Mononuclear cell (primary cell): ENCODE data around the gene ASB3. TPM values are rescaled to one million over a fixed set of nuclear protein-coding genes. Genes with fewer than 3 reads are reported as not detected.
"Not testable (repeated sequence)": the region's sequence is repeated elsewhere in the genome, so short reads cannot be mapped to it uniquely, and the experiment has no call there.

ENCODE experiments used
- H3K27me3 ChIP-seq: 2 replicates; pipeline ENCODE4 v1.6.0; 2011; ENCODE audit warnings: low read length, control low read depth; ENCODE audit not compliant: insufficient read depth
- H3K4me1 ChIP-seq: 2 replicates; pipeline ENCODE4 v1.5.1; 2011; ENCODE audit warnings: mild to moderate bottlenecking, low read length, control low read depth; ENCODE audit not compliant: insufficient read depth
- H3K4me3 ChIP-seq: 2 replicates; pipeline ENCODE4 v1.5.1; 2011; ENCODE audit warnings: mild to moderate bottlenecking, low read length, moderate library complexity
- H3K9me3 ChIP-seq: 2 replicates; pipeline ENCODE4 v1.5.1; 2011; ENCODE audit warnings: low read depth, mild to moderate bottlenecking, control low read depth, low read length
- total RNA-seq: library from RNA; depleted of rRNA; stranded (reverse); fragments of >200 nt; gene quantifications from one replicate; pipeline ENCODE4 v1.2.3, GENCODE V29; 2012

ASB3 gene
- total RNA-seq, 1 donor = 33.7 TPM

DNA sequence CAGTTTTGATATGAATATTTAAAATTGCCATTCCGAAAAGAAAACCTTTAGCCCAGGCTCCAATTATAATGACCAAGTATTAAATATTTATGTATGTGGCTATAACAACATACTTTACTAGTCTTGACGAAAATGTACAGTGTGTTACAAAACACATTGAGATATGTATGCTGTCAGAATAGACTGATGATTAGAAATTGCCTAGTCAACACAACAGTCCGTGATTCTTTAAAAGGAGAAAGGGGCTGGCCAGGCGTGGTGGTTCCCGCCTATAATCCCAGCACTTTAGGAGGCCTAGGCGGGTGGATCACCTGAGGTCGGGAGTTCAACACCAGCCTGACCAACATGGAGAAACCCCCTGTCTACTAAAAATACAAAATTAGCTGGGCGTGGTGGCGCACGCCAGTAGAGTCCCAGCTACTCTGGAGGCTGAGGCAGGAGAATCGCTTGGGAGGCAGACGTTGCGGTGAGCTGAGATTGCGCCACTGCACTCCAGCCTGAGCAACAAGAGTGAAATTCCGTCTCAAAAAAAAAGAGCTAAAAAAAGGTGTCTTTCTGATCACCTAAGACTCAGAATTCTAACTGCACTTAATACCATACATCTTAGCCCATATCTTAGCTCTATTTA is 17.3 kb downstream of the ASB3 start:
- Histone ChIP-seq H3K4me3 (no peak overlapping the region), H3K9me3 (no peaks in the 10 kb centered on the region), H3K4me1 (peaks cover 13% of the 10 kb centered on the region), H3K27me3 (no peaks in the 10 kb centered on the region)

DNA sequence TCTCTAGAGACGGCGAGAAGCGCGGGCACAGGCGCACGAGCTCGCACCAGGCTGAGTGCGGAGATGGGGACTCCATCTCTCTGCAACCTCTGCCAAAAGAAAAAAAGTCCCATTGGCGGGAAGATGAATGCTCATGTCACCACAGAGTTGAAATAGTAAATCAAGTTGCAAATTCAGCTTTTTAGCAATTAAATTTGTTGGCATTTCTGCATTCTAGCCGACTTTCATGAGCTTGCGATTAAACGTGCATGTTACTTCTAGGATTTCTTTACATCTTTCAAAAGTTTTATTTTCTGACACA is 18.6 kb downstream of the ASB3 start:
- H3K4me3 ChIP-seq = peak overlapping the region; percentile 60
- H3K27me3 ChIP-seq = no peaks in the 10 kb centered on the region
- no peaks in the 10 kb centered on the region for H3K9me3 ChIP-seq
- peaks cover 13% of the 10 kb centered on the region for H3K4me1 ChIP-seq

DNA sequence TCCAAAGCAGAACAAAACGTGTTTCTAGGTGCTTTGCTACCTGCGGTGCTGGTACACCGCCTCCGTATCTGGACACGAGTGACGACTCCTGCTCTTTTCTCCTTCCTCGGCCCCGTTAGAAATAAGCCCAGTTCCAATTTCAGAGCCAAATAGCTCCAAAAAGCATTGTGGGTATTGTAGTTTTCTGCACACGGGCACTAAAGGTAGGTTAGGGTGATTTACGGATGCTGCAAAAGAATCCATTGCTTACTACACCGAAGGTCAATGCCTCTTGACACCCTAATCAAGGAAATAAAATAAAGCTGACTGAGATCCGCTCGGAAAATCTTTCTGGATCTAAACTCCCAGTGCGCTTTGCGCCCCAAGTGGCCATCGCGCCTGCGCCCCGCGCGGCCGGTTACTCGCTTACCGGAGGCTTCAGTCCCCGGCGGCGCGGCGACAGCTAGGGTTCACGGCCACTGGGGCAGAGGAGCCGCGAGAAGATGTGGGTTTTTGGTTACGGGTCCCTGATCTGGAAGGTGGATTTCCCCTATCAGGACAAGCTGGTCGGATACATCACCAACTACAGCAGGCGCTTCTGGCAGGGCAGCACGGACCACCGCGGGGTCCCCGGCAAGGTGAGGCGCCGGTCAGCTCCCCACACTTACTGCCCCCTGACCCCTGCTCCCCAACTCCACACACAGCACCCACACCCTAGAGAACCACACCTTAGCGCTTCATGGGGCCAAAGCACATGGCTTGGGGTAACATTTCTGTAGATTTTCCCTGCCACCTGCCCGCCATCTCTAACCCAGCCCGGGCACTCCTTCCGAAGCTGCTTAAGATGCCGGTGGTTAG is 19.1 kb downstream of the ASB3 start, which contains the start of gene CHAC2:
CHAC2 (plus strand) TSS at position 400 of the 837 bp plus-strand sequence; CDS start at position 483, 83 bp downstream.
- peak within 1 kb of the TSS; percentile 60 for H3K4me3 ChIP-seq
- H3K9me3 ChIP-seq = no peaks in the 10 kb centered on the region
- no peaks in the 10 kb centered on the region for H3K27me3 ChIP-seq
- peaks cover 13% of the 10 kb centered on the region for H3K4me1 ChIP-seq

- Histone ChIP-seq H3K4me1 (peaks cover 13% of the 10 kb centered on the region), H3K27me3 (no peaks in the 10 kb centered on the region), H3K9me3 (no peaks in the 10 kb centered on the region), H3K4me3 (no peak overlapping the region)
Measured at GRCh38 chr2:53765767-53766166, 21.0 kb downstream of the ASB3 start.

- H3K4me1 ChIP-seq, H3K27me3 ChIP-seq, H3K4me3 ChIP-seq, H3K9me3 ChIP-seq: not testable (repeated sequence)
Measured at GRCh38 chr2:53757206-53757605, 29.5 kb downstream of the ASB3 start.

GRCh38 chr2:53756644-53757043 is 30.1 kb downstream of the ASB3 start:
- Histone ChIP-seq H3K4me1 (no peaks in the 10 kb centered on the region), H3K9me3 (no peaks in the 10 kb centered on the region), H3K27me3 (no peaks in the 10 kb centered on the region), H3K4me3 (no peak overlapping the region)

- Histone ChIP-seq H3K9me3 (no peaks in the 10 kb centered on the region), H3K27me3 (no peaks in the 10 kb centered on the region), H3K4me1 (no peaks in the 10 kb centered on the region), H3K4me3 (no peak overlapping the region)
Measured at GRCh38 chr2:53755121-53755520, 31.6 kb downstream of the ASB3 start.

DNA sequence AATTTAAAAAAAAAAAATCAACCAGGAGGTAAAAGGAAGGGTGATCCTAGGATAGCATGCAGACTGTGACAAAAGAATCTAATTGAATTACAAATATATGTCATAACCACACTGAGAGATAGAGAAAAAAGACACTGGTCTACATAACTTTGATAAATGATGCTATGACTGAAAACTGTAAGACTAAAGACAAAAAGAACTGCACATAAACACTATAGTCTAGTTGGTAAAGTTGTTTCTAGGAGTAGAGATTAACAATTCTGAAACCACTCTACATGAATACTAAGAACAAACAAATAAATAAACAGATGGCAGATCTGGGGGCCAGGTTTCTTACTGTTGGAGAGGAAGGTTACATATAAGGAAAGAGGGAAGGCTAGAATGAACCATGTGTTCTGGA is 33.7 kb downstream of the ASB3 start:
- H3K4me3 ChIP-seq = no peak overlapping the region
- no peaks in the 10 kb centered on the region for H3K27me3 ChIP-seq
- no peaks in the 10 kb centered on the region for H3K9me3 ChIP-seq
- H3K4me1 ChIP-seq = no peaks in the 10 kb centered on the region

GRCh38 chr2:53752385-53752784 is 34.4 kb downstream of the ASB3 start:
- no peaks in the 10 kb centered on the region for H3K9me3 ChIP-seq

DNA sequence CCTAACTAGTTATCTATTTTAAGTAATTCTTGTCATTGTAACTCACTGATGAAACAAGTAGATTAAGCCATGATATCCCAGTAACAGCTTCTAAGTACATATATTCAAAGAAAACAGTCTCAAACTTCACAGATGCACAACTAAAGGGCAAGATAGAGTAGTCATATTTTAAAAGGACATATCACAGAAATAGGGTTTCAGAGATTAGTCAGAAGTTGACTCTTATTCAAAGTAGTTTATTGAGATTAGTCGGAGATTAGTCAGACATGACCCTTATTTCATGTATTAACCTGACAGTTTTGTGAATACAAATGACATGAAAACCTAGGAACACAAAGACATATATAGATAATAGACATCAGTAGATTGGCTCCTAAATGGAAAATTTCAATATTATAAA is 35.0 kb downstream of the ASB3 start:
- Histone ChIP-seq H3K9me3 (no peaks in the 10 kb centered on the region), H3K4me3 (no peak overlapping the region), H3K4me1 (no peaks in the 10 kb centered on the region), H3K27me3 (no peaks in the 10 kb centered on the region)

More at GRCh38 chr2:53752385-53752784, 34.4 kb downstream of the ASB3 start:
- Histone ChIP-seq H3K4me1 (no peaks in the 10 kb centered on the region), H3K27me3 (no peaks in the 10 kb centered on the region), H3K4me3 (no peak overlapping the region)

DNA sequence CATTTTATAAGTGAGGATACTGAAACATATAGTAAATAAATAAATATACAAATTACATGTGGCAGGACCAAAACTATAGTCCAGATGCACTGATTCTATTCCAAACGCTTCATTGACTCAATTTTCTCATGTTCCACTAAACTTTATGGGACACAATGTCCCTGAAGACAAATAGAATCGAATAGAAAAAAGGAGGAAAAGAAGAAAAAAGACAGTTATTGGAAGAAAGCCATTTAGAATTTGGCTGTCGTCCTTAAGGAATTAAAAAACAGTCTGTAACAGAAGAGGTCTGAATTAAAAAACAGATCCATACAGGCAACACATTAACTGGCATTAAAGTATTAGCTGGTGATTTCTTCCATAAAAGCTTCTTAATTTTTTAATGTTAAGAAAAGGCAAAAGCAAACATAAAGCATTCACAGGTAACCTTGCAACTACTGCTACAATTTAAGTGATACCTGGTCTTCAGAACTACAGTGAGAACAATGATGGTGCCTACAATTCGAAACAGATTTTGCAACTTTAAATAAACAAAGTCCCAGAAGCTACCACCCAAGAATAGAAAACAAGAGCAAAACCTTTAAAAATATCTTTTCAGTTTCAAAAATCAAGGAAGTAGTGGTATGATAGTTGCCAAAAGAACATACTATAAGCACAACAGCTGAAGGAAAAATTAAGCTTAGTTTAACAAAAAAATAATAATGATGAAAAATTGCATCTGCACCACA is 36.5 kb downstream of the ASB3 start:
- no peaks in the 10 kb centered on the region for H3K9me3 ChIP-seq

GRCh38 chr2:53744395-53745065 is 42.2 kb downstream of the ASB3 start:
- no peaks in the 10 kb centered on the region for H3K27me3 ChIP-seq
- H3K9me3 ChIP-seq = no peaks in the 10 kb centered on the region
- peaks cover 4% of the 10 kb centered on the region for H3K4me1 ChIP-seq
- no peak overlapping the region for H3K4me3 ChIP-seq

More for the DNA sequence above, 36.5 kb downstream of the ASB3 start:
- no peaks in the 10 kb centered on the region for H3K27me3 ChIP-seq
- H3K4me1 ChIP-seq = no peaks in the 10 kb centered on the region
- H3K4me3 ChIP-seq = no peak overlapping the region

GRCh38 chr2:53740170-53740569 is 46.6 kb downstream of the ASB3 start:
- Histone ChIP-seq H3K4me3 (no peak overlapping the region), H3K9me3 (no peaks in the 10 kb centered on the region), H3K4me1 (peaks cover 5% of the 10 kb centered on the region), H3K27me3 (no peaks in the 10 kb centered on the region)

DNA sequence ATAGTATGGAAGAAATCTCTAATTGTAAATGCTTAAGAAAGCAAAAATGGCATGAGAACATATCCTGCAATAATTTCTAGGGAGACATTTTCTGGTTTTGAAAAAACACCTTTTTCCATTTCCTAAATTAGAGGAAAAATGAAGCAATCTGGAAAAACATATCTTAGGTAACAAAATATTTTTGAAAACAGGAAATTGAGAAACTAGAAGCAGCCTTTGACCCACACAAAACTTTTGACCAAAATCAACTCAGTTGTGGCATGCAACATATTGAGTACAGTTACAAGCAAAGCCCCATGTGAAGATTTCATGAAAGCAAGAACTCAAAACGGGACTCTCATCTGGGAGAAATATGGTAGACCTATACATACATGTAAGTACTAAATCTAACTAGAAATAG is 47.7 kb downstream of the ASB3 start:
- Histone ChIP-seq H3K4me1 (peaks cover 5% of the 10 kb centered on the region), H3K27me3 (no peaks in the 10 kb centered on the region), H3K9me3 (no peaks in the 10 kb centered on the region), H3K4me3 (no peak overlapping the region)

DNA sequence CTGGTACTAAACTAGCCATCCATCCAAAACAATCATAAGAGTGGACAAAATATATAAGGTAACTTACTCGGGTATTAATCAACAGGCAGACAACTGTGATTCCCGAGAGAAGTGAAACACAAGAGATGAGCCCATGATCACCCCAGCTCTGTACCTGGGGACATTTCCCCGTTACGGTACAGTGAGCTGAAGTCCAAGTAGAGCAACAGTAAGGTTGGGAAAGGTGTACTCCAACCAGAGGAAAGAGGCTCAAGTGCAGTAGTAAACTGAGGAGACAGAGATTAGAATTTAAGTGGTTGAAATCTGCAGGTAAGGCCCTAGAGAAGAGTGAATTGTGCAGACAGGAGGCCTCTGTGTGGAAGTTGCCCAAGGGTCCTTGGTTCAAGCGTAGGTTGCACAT is 49.7 kb downstream of the ASB3 start:
- Histone ChIP-seq H3K4me1 (peaks cover 5% of the 10 kb centered on the region), H3K9me3 (no peaks in the 10 kb centered on the region), H3K27me3 (no peaks in the 10 kb centered on the region), H3K4me3 (no peak overlapping the region)
